IMR-90 (cell line): ENCODE results near the gene JADE3. TPM values are rescaled to one million over a fixed set of nuclear protein-coding genes. Genes with fewer than 3 reads are reported as not detected.

ENCODE experiments used
- ATAC-seq: fragments of 200-7000 bp; cut with Tn5 transposase; 2 replicates; pipeline ENCODE4 v1.9.1; 2020; ENCODE audit warnings: low read depth, mild to moderate bottlenecking, moderate library complexity
- BruUV-seq: library from RNA; stranded (reverse); fragments of 400-500 nt; replicated peaks from 2 replicates; lab custom pipeline; 2021; lab: Mats Ljungman, UMichigan
- CTCF ChIA-PET: fragments of 300-600 bp; formaldehyde crosslinking; extraction: SDS; loops from one replicate; lab custom pipeline; 2021; ENCODE audit warnings: antibody characterized with exemption; lab: Yijun Ruan, JAX
- POLR2A ChIA-PET: fragments of 300-600 bp; sonication (Branson Sonifier 250); formaldehyde crosslinking; loops from one replicate; lab custom pipeline; 2022; ENCODE audit warnings: antibody characterized with exemption; ENCODE audit not compliant: unreplicated experiment; lab: Charles Lee
- DNase-seq: peaks from one replicate; pipeline ENCODE4 v3.0.0; 2013
- H2AFZ ChIP-seq: replicated peaks from 2 replicates; pipeline ENCODE3; 2013; ENCODE audit warnings: low read length, mild to moderate bottlenecking; ENCODE audit not compliant: poor library complexity
- H2AK5ac ChIP-seq: 2 replicates; pipeline ENCODE4 v1.6.1; 2013; ENCODE audit warnings: low read depth, low read length, inconsistent platforms
- H2AK9ac ChIP-seq: replicated peaks from 2 replicates; pipeline ENCODE3; 2013; ENCODE audit warnings: mild to moderate bottlenecking, low read depth, low read length, moderate library complexity; ENCODE audit not compliant: poor library complexity
- H2BK120ac ChIP-seq: 2 replicates; pipeline ENCODE4 v1.6.1; 2013; ENCODE audit warnings: low read depth, low read length, inconsistent platforms
- H2BK15ac ChIP-seq: 3 replicates; pipeline ENCODE4 v1.6.1; 2013; ENCODE audit warnings: low read depth, low read length, inconsistent platforms
- H2BK20ac ChIP-seq: 2 replicates; pipeline ENCODE4 v1.6.1; 2013; ENCODE audit warnings: low read depth, mild to moderate bottlenecking, inconsistent platforms, low read length, moderate library complexity
- H2BK5ac ChIP-seq: 2 replicates; pipeline ENCODE4 v1.6.1; 2013; ENCODE audit warnings: mild to moderate bottlenecking, low read depth, low read length, inconsistent platforms; ENCODE audit not compliant: poor library complexity, severe bottlenecking
- H3K14ac ChIP-seq: replicated peaks from 2 replicates; pipeline ENCODE4 v1.6.1; 2013; ENCODE audit warnings: low read depth, low read length, inconsistent platforms
- H3K18ac ChIP-seq: 2 replicates; pipeline ENCODE4 v1.6.1; 2013; ENCODE audit warnings: low read depth, low read length, control low read depth
- H3K23ac ChIP-seq: 2 replicates; pipeline ENCODE4 v1.6.1; 2013; ENCODE audit warnings: low read depth, low read length, inconsistent platforms
- H3K27ac ChIP-seq: 2 replicates; pipeline ENCODE4 v1.5.1; 2013; ENCODE audit warnings: mild to moderate bottlenecking, control low read depth, low read length; ENCODE audit not compliant: insufficient read depth
- H3K27me3 ChIP-seq: 2 replicates; pipeline ENCODE4 v1.6.1; 2013; ENCODE audit warnings: low read length; ENCODE audit not compliant: control insufficient read depth, insufficient read depth
- H3K36me3 ChIP-seq: 2 replicates; pipeline ENCODE4 v1.6.1; 2013; ENCODE audit warnings: low read length, mixed read lengths; ENCODE audit not compliant: control insufficient read depth, insufficient read depth
- H3K4ac ChIP-seq: 2 replicates; pipeline ENCODE4 v1.6.1; 2013; ENCODE audit warnings: low read depth, low read length, inconsistent platforms
- H3K4me1 ChIP-seq: 2 replicates; pipeline ENCODE4 v1.6.1; 2013; ENCODE audit warnings: low read length, mixed read lengths; ENCODE audit not compliant: control insufficient read depth, insufficient read depth
- H3K4me2 ChIP-seq: 2 replicates; pipeline ENCODE4 v1.6.1; 2013; ENCODE audit warnings: low read depth, mild to moderate bottlenecking, control low read depth, low read length, moderate library complexity
- H3K4me3 ChIP-seq: 2 replicates; pipeline ENCODE4 v1.5.1; 2013; ENCODE audit warnings: low read depth, mild to moderate bottlenecking, control low read depth, low read length, moderate library complexity; ENCODE audit not compliant: insufficient read depth
- H3K56ac ChIP-seq: 2 replicates; pipeline ENCODE4 v1.6.1; 2013; ENCODE audit warnings: low read length, inconsistent platforms; ENCODE audit not compliant: insufficient read depth; ENCODE audit errors: extremely low read depth
- H3K79me1 ChIP-seq, 2 experiments: 2 replicates each; pipeline ENCODE4 v1.6.1; 2013; ENCODE audit warnings: low read length in 2 of 2, inconsistent platforms in 1 of 2, low read depth in 1 of 2
- H3K9ac ChIP-seq: 2 replicates; pipeline ENCODE4 v1.6.1; 2013; ENCODE audit warnings: low read depth, low read length, control low read depth
- H3K9me1 ChIP-seq: 2 replicates; pipeline ENCODE4 v1.6.1; 2013; ENCODE audit warnings: low read length, inconsistent platforms; ENCODE audit not compliant: insufficient read depth
- H3K9me3 ChIP-seq: 2 replicates; pipeline ENCODE4 v1.6.1; 2013; ENCODE audit warnings: low read length; ENCODE audit not compliant: control insufficient read depth, insufficient read depth
- H4K20me1 ChIP-seq: 2 replicates; pipeline ENCODE4 v1.6.1; 2013; ENCODE audit warnings: low read length, inconsistent platforms; ENCODE audit not compliant: insufficient read depth
- H4K5ac ChIP-seq: 2 replicates; pipeline ENCODE4 v1.6.1; 2013; ENCODE audit warnings: mild to moderate bottlenecking, low read depth, low read length, control low read depth
- H4K8ac ChIP-seq, 2 experiments: 2 replicates each; pipeline ENCODE4 v1.6.1; 2013; ENCODE audit warnings: low read depth in 2 of 2, low read length in 2 of 2, control low read depth in 1 of 2, inconsistent platforms in 1 of 2
- H4K91ac ChIP-seq: 2 replicates; pipeline ENCODE4 v1.6.1; 2013; ENCODE audit warnings: low read depth, low read length, inconsistent platforms; ENCODE audit not compliant: insufficient read depth
- CHD1 ChIP-seq: IDR thresholded peaks from 2 replicates; pipeline ENCODE4 v1.6.1; 2012; ENCODE audit warnings: low read depth, low read length, improper control_type of control experiment
- CTCF ChIP-seq: conservative IDR thresholded peaks from 2 replicates; pipeline ENCODE4 v1.5.1; 2012; ENCODE audit warnings: mild to moderate bottlenecking, low read depth, low read length, improper control_type of control experiment
- RAD21 ChIP-seq: IDR thresholded peaks from 2 replicates; pipeline ENCODE4 v1.6.1; 2012; ENCODE audit warnings: low read length, improper control_type of control experiment
- SMC3 ChIP-seq: fragments of 150-350 bp; IDR thresholded peaks from 2 replicates; pipeline ENCODE4 v1.6.1; 2016; ENCODE audit warnings: low read depth, mild to moderate bottlenecking, antibody characterized with exemption, low read length, moderate library complexity
- dilution Hi-C: fragments of 300-500 bp; cut with HindIII; formaldehyde crosslinking; loops from one replicate; pipeline ENCODE4 v1.14.3; 2018; ENCODE audit warnings: low sequenced_read_pairs; ENCODE audit not compliant: unreplicated experiment
- in situ Hi-C: fragments of 300-500 bp; cut with MboI; formaldehyde crosslinking; loops from 3 replicates; pipeline ENCODE4 v1.14.3; 2019; ENCODE audit warnings: low sequenced_read_pairs, inconsistent platforms, mixed read lengths
- intact Hi-C: fragments of 100-400 bp; cut with micrococcal nuclease; formaldehyde crosslinking; loops from 2 replicates; pipeline ENCODE4 v1.10.0; 2022
- polyA plus RNA-seq, 3 experiments: library from polyadenylated mRNA; depleted of rRNA; stranded (reverse); fragments of >200 nt; gene quantifications; 2 replicates each; pipeline ENCODE4 v1.2.3, GENCODE V29; 2012; ENCODE audit warnings: low replicate concordance in 1 of 3
- total RNA-seq: library from RNA; depleted of rRNA; stranded (reverse); fragments of >200 nt; gene quantifications from 2 replicates; pipeline ENCODE4 v1.2.3, GENCODE V29; 2012

Gene JADE3
- total and polyA plus RNA-seq, 2 of the 4 experiments (the other 2 are of a cell fraction) = 2.1 to 4.7 TPM

DNA sequence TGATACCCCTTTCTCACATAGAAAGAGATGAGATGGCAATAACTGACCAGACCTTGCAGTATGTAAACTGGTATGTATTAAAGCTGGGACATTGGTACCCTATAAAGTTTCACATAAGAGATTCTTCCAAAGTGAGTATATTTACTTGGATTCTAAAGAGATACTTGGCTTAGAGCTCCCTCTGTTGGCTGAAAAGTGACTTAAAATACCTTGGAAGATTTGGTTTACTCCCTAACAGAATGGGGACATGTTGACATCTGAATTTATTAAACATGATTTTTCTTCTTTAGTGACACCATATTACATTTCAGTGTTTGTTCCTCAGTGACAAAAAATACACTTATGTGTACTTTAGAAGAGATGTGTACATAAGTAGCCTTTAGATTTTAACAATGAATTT lies 118.1 kb downstream of the JADE3 start:
- H3K9ac ChIP-seq = no peak overlapping the region
- H2BK20ac ChIP-seq = no peak overlapping the region
- CTCF ChIA-PET = interaction anchor here (0.7 to 1.5 kb wide), 5 partner anchors 9 to 504 kb away, joined by 3 read pairs; no protein-coding TSS in a partner anchor
- dilution Hi-C loops (no loop called here), intact Hi-C loops (loop anchor here (1.0 to 5.0 kb wide), 6 partner anchors 62 to 271 kb away; partner anchors contain the start of genes JADE3 and SLC9A7), in situ Hi-C loops (no loop called here)
- no peaks in the 10 kb centered on the region for H3K4me1 ChIP-seq
- H3K23ac ChIP-seq = no peak overlapping the region
- H3K14ac ChIP-seq = no peak overlapping the region
- no peaks in the 10 kb centered on the region for H4K20me1 ChIP-seq
- H4K91ac ChIP-seq = no peak overlapping the region
- H3K36me3 ChIP-seq = peaks cover 3% of the 10 kb centered on the region; the same call in 1 of the 2 replicates
- H3K9me1 ChIP-seq = no peaks in the 10 kb centered on the region
- ATAC-seq (no peak), DNase-seq (peak; percentile 68)
- no peak overlapping the region for H2BK5ac ChIP-seq
- no peak overlapping the region for H2AK9ac ChIP-seq
- no peak overlapping the region for H4K5ac ChIP-seq
- no peaks in the 10 kb centered on the region for H3K9me3 ChIP-seq
- H2AK5ac ChIP-seq = no peak overlapping the region
- no peak overlapping the region for H2BK120ac ChIP-seq
- POLR2A ChIA-PET = no interaction called here
- peaks cover 8% of the 10 kb centered on the region for H3K27me3 ChIP-seq
- H3K27ac ChIP-seq = no peak overlapping the region
- no peak overlapping the region for H2BK15ac ChIP-seq
- no peak overlapping the region for H3K4me3 ChIP-seq
- H2AFZ ChIP-seq = no peak overlapping the region
- H3K79me1 ChIP-seq = no peaks in the 10 kb centered on the region
- BruUV-seq = no TSS peak
- H3K18ac ChIP-seq = no peak overlapping the region
- no peak overlapping the region for H3K4ac ChIP-seq
- no peak overlapping the region for H3K4me2 ChIP-seq
- peak; percentile 73 for TF ChIP-seq RAD21
- peak; percentile 71 for TF ChIP-seq SMC3
- peak; percentile 74 for TF ChIP-seq CTCF
- TF ChIP-seq CHD1 = no peak
- no peak overlapping the region for H3K56ac ChIP-seq
- H4K8ac ChIP-seq = no peak overlapping the region
